HEK293 (cell line): Measurements from ENCODE around the gene SRCIN1.

Experiments used
- CTCF ChIA-PET: fragments of 350-600 bp; formaldehyde crosslinking; extraction: SDS; loops from one replicate; lab custom pipeline; 2021; ENCODE audit warnings: antibody characterized with exemption; lab: Yijun Ruan, JAX
- POLR2A ChIA-PET: fragments of 300-600 bp; formaldehyde crosslinking; extraction: SDS; loops from one replicate; lab custom pipeline; 2020; ENCODE audit warnings: antibody characterized with exemption, inconsistent platforms; lab: Yijun Ruan, JAX
- H3K27ac ChIP-seq: fragments of 200-500 bp; sonication (Bioruptor generic); 2 replicates; pipeline ENCODE4 v1.5.1; 2014; ENCODE audit warnings: low read depth, low read length, control low read depth, inconsistent platforms; ENCODE audit errors: extremely low read depth
- H3K36me3 ChIP-seq, 2 experiments: fragments of 200-500 bp in 1 of 2; sonication (Bioruptor generic) in 1 of 2; 1 replicate in 1 of 2; 2 replicates in 1 of 2; pipeline ENCODE4 v1.5.1; 2014 to 2017; ENCODE audit warnings: inconsistent platforms in 2 of 2, low read length in 2 of 2; ENCODE audit not compliant: control insufficient read depth in 2 of 2, insufficient read depth in 1 of 2
- H3K4me1 ChIP-seq: fragments of 200-500 bp; sonication (Bioruptor generic); 2 replicates; pipeline ENCODE4 v1.5.1; 2014; ENCODE audit warnings: mild to moderate bottlenecking, low read length, inconsistent platforms; ENCODE audit not compliant: control insufficient read depth, insufficient read depth
- H3K4me3 ChIP-seq: 2 replicates; pipeline ENCODE4 v1.5.1; 2011; ENCODE audit warnings: low read depth, mild to moderate bottlenecking, control low read depth, low read length, moderate library complexity
- H3K9me3 ChIP-seq: fragments of 200-500 bp; sonication (Bioruptor generic); 2 replicates; pipeline ENCODE4 v1.5.1; 2014; ENCODE audit warnings: low read depth, low read length, inconsistent platforms; ENCODE audit not compliant: control insufficient read depth, insufficient read depth
- GLIS2 ChIP-seq: fragments of 450-650 bp; formaldehyde crosslinking; IDR thresholded peaks from 2 replicates; pipeline ENCODE4 v1.5.1; 2016; ENCODE audit warnings: missing biosample characterization, missing genetic modification characterization
- KLF8 ChIP-seq: fragments of 450-650 bp; formaldehyde crosslinking; IDR thresholded peaks from 2 replicates; pipeline ENCODE4 v1.5.1; 2016; ENCODE audit warnings: missing biosample characterization, missing genetic modification characterization
- OVOL3 ChIP-seq: fragments of 450-650 bp; formaldehyde crosslinking; IDR thresholded peaks from 2 replicates; pipeline ENCODE4 v1.5.1; 2016; ENCODE audit warnings: missing biosample characterization, missing genetic modification characterization
- PATZ1 ChIP-seq: fragments of 450-650 bp; formaldehyde crosslinking; IDR thresholded peaks from 2 replicates; pipeline ENCODE4 v1.5.1; 2016; ENCODE audit warnings: missing biosample characterization, missing genetic modification characterization
- YY2 ChIP-seq: fragments of 450-650 bp; formaldehyde crosslinking; IDR thresholded peaks from 2 replicates; pipeline ENCODE4 v1.5.1; 2016; ENCODE audit warnings: missing biosample characterization, missing genetic modification characterization
- ZBTB26 ChIP-seq: fragments of 450-650 bp; formaldehyde crosslinking; optimal IDR thresholded peaks from 2 replicates; pipeline ENCODE3; 2016; ENCODE audit warnings: missing biosample characterization, mild to moderate bottlenecking, missing genetic modification characterization
- ZFHX2 ChIP-seq: fragments of 450-650 bp; formaldehyde crosslinking; conservative IDR thresholded peaks from 2 replicates; pipeline ENCODE4 v1.5.1; 2016; ENCODE audit warnings: missing biosample characterization, missing genetic modification characterization
- ZNF112 ChIP-seq: fragments of 450-650 bp; formaldehyde crosslinking; IDR thresholded peaks from 2 replicates; pipeline ENCODE4 v1.5.0; 2017; ENCODE audit warnings: missing biosample characterization, missing genetic modification characterization
- ZNF174 ChIP-seq: fragments of 450-650 bp; formaldehyde crosslinking; IDR thresholded peaks from 2 replicates; pipeline ENCODE4 v1.5.0; 2017; ENCODE audit warnings: missing biosample characterization, mild to moderate bottlenecking, missing genetic modification characterization
- ZNF335 ChIP-seq: fragments of 450-650 bp; formaldehyde crosslinking; conservative IDR thresholded peaks from 2 replicates; pipeline ENCODE4 v1.5.1; 2016; ENCODE audit warnings: missing biosample characterization, missing genetic modification characterization
- ZNF398 ChIP-seq: fragments of 450-650 bp; formaldehyde crosslinking; IDR thresholded peaks from 2 replicates; pipeline ENCODE4 v1.5.1; 2017; ENCODE audit warnings: missing biosample characterization, missing genetic modification characterization
- ZNF48 ChIP-seq: fragments of 450-650 bp; formaldehyde crosslinking; IDR thresholded peaks from 2 replicates; pipeline ENCODE4 v1.5.1; 2016; ENCODE audit warnings: missing biosample characterization, missing genetic modification characterization
- ZNF549 ChIP-seq: fragments of 450-650 bp; IDR thresholded peaks from 2 replicates; pipeline ENCODE4 v1.5.1; 2018; ENCODE audit warnings: missing biosample characterization, missing genetic modification characterization, mild to moderate bottlenecking, inconsistent platforms, moderate library complexity
- ZNF555 ChIP-seq: fragments of 450-650 bp; formaldehyde crosslinking; conservative IDR thresholded peaks from 2 replicates; pipeline ENCODE4 v1.5.1; 2017; ENCODE audit warnings: missing biosample characterization, mild to moderate bottlenecking, missing genetic modification characterization, inconsistent platforms
- ZNF571 ChIP-seq: fragments of 450-650 bp; formaldehyde crosslinking; IDR thresholded peaks from 2 replicates; pipeline ENCODE4 v1.5.0; 2017; ENCODE audit warnings: missing biosample characterization, missing genetic modification characterization
- ZNF580 ChIP-seq: fragments of 450-650 bp; formaldehyde crosslinking; IDR thresholded peaks from 2 replicates; pipeline ENCODE4 v1.5.1; 2016; ENCODE audit warnings: missing biosample characterization, missing genetic modification characterization
- ZNF600 ChIP-seq: fragments of 450-650 bp; formaldehyde crosslinking; IDR thresholded peaks from 2 replicates; pipeline ENCODE4 v1.5.1; 2016; ENCODE audit warnings: missing biosample characterization, missing genetic modification characterization
- ZNF621 ChIP-seq: fragments of 450-650 bp; formaldehyde crosslinking; IDR thresholded peaks from 2 replicates; pipeline ENCODE4 v1.5.1; 2017; ENCODE audit warnings: missing biosample characterization, missing genetic modification characterization
- ZNF639 ChIP-seq: fragments of 450-650 bp; formaldehyde crosslinking; IDR thresholded peaks from 2 replicates; pipeline ENCODE4 v1.5.1; 2016; ENCODE audit warnings: missing biosample characterization, missing genetic modification characterization
- ZNF670 ChIP-seq: fragments of 450-650 bp; formaldehyde crosslinking; IDR thresholded peaks from 2 replicates; pipeline ENCODE4 v1.5.1; 2016; ENCODE audit warnings: missing biosample characterization, missing genetic modification characterization, low read depth
- ZNF701 ChIP-seq: fragments of 450-650 bp; formaldehyde crosslinking; IDR thresholded peaks from 2 replicates; pipeline ENCODE4 v1.5.1; 2016; ENCODE audit warnings: missing biosample characterization, missing genetic modification characterization
- ZNF747 ChIP-seq: fragments of 450-650 bp; formaldehyde crosslinking; IDR thresholded peaks from 2 replicates; pipeline ENCODE4 v1.5.1; 2016; ENCODE audit warnings: missing biosample characterization, missing genetic modification characterization
- ZNF76 ChIP-seq: fragments of 450-650 bp; formaldehyde crosslinking; IDR thresholded peaks from 2 replicates; pipeline ENCODE4; 2016; ENCODE audit warnings: low read depth, missing biosample characterization, missing genetic modification characterization, borderline replicate concordance
- ZNF843 ChIP-seq: fragments of 450-650 bp; formaldehyde crosslinking; IDR thresholded peaks from 2 replicates; pipeline ENCODE4 v1.5.1; 2016; ENCODE audit warnings: missing biosample characterization, missing genetic modification characterization

Gene SRCIN1

GRCh38 chr17:38605411-38605840 is 326 bp downstream of the SRCIN1 start:
- ChIA-PET POLR2A (interaction anchor here (0.7 to 1.0 kb wide), 3 partner anchors 42 to 1434 kb away, joined by 3 to 6 read pairs (median 4); no protein-coding TSS in a partner anchor), CTCF (interaction anchor here (0.6 to 19.3 kb wide), 17 partner anchors 9 to 1455 kb away, joined by 3 to 188 read pairs (median 3); no protein-coding TSS in a partner anchor)
- H3K36me3 ChIP-seq = no peaks in the 10 kb centered on the region
- no peak overlapping the region; the same call in 1 of the 2 replicates for H3K27ac ChIP-seq
- peak overlapping the region; percentile 42 for H3K4me3 ChIP-seq
- TF ChIP-seq ZNF76 = peak; percentile 32; the same call in 1 of the 2 replicates
- TF ChIP-seq ZNF580 (tag by site-specific recombination) = no peak
- peak; percentile 60 for TF ChIP-seq ZFHX2 (tag by site-specific recombination)
- no peak for TF ChIP-seq YY2
- no peak for TF ChIP-seq ZNF621
- TF ChIP-seq ZNF174 = no peak
- H3K9me3 ChIP-seq = no peaks in the 10 kb centered on the region
- H3K4me1 ChIP-seq = peaks cover 18% of the 10 kb centered on the region

- ChIA-PET POLR2A (interaction anchor here (0.7 to 1.9 kb wide), 3 partner anchors 46 to 1435 kb away, joined by 3 to 7 read pairs (median 4); no protein-coding TSS in a partner anchor), CTCF (interaction anchor here (0.6 to 19.3 kb wide), 12 partner anchors 8 to 974 kb away, joined by 3 to 188 read pairs (median 10); no protein-coding TSS in a partner anchor)
- peak overlapping the region; percentile 42; the same call in 1 of the 2 replicates for H3K4me3 ChIP-seq
- H3K4me1 ChIP-seq = peaks cover 18% of the 10 kb centered on the region
- H3K9me3 ChIP-seq = no peaks in the 10 kb centered on the region
- no peaks in the 10 kb centered on the region for H3K36me3 ChIP-seq
- H3K27ac ChIP-seq = no peak overlapping the region
- TF ChIP-seq PATZ1 (tag by site-specific recombination) (peak; percentile 70; the same call in 1 of the 2 replicates), ZNF843 (tag by site-specific recombination) (no peak), ZNF555 (tag by site-specific recombination) (no peak), ZNF112 (tag by site-specific recombination) (no peak), ZBTB26 (tag by site-specific recombination) (no peak), ZNF747 (tag by site-specific recombination) (no peak), ZNF571 (tag by site-specific recombination) (no peak), ZNF639 (tag by site-specific recombination) (no peak), ZNF701 (tag by site-specific recombination) (no peak), ZNF398 (tag by site-specific recombination) (peak; percentile 90), KLF8 (tag by site-specific recombination) (peak; percentile 64; the same call in 1 of the 2 replicates), ZNF670 (tag by site-specific recombination) (no peak), ZNF48 (no peak), ZNF549 (tag by site-specific recombination) (no peak), ZNF335 (tag by site-specific recombination) (peak; percentile 56), GLIS2 (tag by site-specific recombination) (peak; percentile 89), ZNF600 (tag by site-specific recombination) (0 out of 2 replicates have a peak, but pooled peaks have one; percentile 16), OVOL3 (tag by site-specific recombination) (no peak)
Observed at GRCh38 chr17:38604479-38605403, 1.0 kb downstream of the SRCIN1 start.
